Measurements from ENCODE around the gene SAMD14.
A peak's percentile ranks its signal among the peaks of the same experiment; 100 is the strongest.

SAMD14 gene

GRCh38 chr17:50129728-50130558, at the start of gene SAMD14:
Gene SAMD14 (minus strand): TSS chr17:50130160. CDS start chr17:50124959, 5,201 bp downstream.
- no peak for DNase-seq (ENCODE audit: low read depth)

GRCh38 chr17:50177983-50178834, 48.2 kb upstream of the SAMD14 start:
- peak; percentile 16 for DNase-seq (ENCODE audit: low read depth)

GRCh38 chr17:50177476-50177875, 47.5 kb upstream of the SAMD14 start:
- no peak for DNase-seq (ENCODE audit: low read depth)

- no peak for DNase-seq (ENCODE audit: low read depth)
Observed at GRCh38 chr17:50176559-50177357, 46.8 kb upstream of the SAMD14 start.

- no peak for DNase-seq (ENCODE audit: low read depth)
Observed at GRCh38 chr17:50175035-50175807, 45.3 kb upstream of the SAMD14 start.

GRCh38 chr17:50174444-50174843, 44.5 kb upstream of the SAMD14 start:
- no peak for DNase-seq (ENCODE audit: low read depth)

- DNase-seq (ENCODE audit: low read depth) = no peak
Observed at GRCh38 chr17:50173335-50173941, 43.5 kb upstream of the SAMD14 start.

- DNase-seq (ENCODE audit: low read depth) = no peak
Observed at GRCh38 chr17:50172936-50173334, 43.0 kb upstream of the SAMD14 start.

GRCh38 chr17:50172130-50172529, 42.2 kb upstream of the SAMD14 start:
- DNase-seq (ENCODE audit: low read depth) = no peak

- no peak for DNase-seq (ENCODE audit: low read depth)
Observed at GRCh38 chr17:50171371-50172071, 41.6 kb upstream of the SAMD14 start.

- no peak for DNase-seq (ENCODE audit: low read depth)
Observed at GRCh38 chr17:50170662-50171370, 40.9 kb upstream of the SAMD14 start.

GRCh38 chr17:50169881-50170459, 40.0 kb upstream of the SAMD14 start:
- DNase-seq (ENCODE audit: low read depth) = no peak

GRCh38 chr17:50169121-50169764, 39.3 kb upstream of the SAMD14 start:
- DNase-seq (ENCODE audit: low read depth) = peak; percentile 28

GRCh38 chr17:50168319-50168718, 38.4 kb upstream of the SAMD14 start:
- no peak for DNase-seq (ENCODE audit: low read depth)

GRCh38 chr17:50167371-50167770, 37.4 kb upstream of the SAMD14 start:
- DNase-seq (ENCODE audit: low read depth) = no peak

GRCh38 chr17:50166518-50167181, 36.7 kb upstream of the SAMD14 start:
- no peak for DNase-seq (ENCODE audit: low read depth)

GRCh38 chr17:50165867-50166517, 36.0 kb upstream of the SAMD14 start, which contains the start of gene SGCA:
Gene SGCA (plus strand): TSS chr17:50166005. CDS start chr17:50166041, 36 bp downstream.
- no peak for DNase-seq (ENCODE audit: low read depth)

- no peak for DNase-seq (ENCODE audit: low read depth)
Observed at GRCh38 chr17:50165466-50165865, 35.5 kb upstream of the SAMD14 start.

Data from stimulated activated CD8-positive, alpha-beta memory T cell treated with anti-CD3 and anti-CD28 coated beads, Interleukin-4, amount 100 ng/mL, for 24 hours (primary cell).